Uterus (tissue), 4 donors: Measurements from ENCODE around the gene UFD1. TPM values are rescaled to one million over a fixed set of nuclear protein-coding genes. Genes with fewer than 3 reads are reported as not detected.

ENCODE experiments used
- DNase-seq, 2 donors: peaks; one replicate each; pipeline ENCODE4 v3.0.0-alpha.2; 2019 to 2020
- H3K27ac ChIP-seq, 2 donors: fragments of 200-600 bp; sonication (generic); 1 replicate in 1 of 2; 2 replicates in 1 of 2; pipeline ENCODE4 v1.5.1; 2016 to 2018
- H3K27me3 ChIP-seq, 2 donors: fragments of 200-600 bp; sonication (generic); one replicate each; pipeline ENCODE4 v1.5.1; 2018 to 2019; ENCODE audit warnings: control low read depth in 1 of 2
- H3K36me3 ChIP-seq, 2 donors: fragments of 200-600 bp; sonication (generic); one replicate each; pipeline ENCODE4 v1.5.1; 2019; ENCODE audit warnings: control low read depth in 1 of 2
- H3K4me1 ChIP-seq, 2 donors: fragments of 200-600 bp; sonication (generic); one replicate each; pipeline ENCODE4 v1.5.1; 2018 to 2019; ENCODE audit warnings: control low read depth in 1 of 2
- H3K4me3 ChIP-seq, 2 donors: fragments of 200-600 bp; sonication (generic); 1 replicate in 1 of 2; 2 replicates in 1 of 2; pipeline ENCODE4 v1.5.1; 2018 to 2019; ENCODE audit warnings: mild to moderate bottlenecking in 1 of 2
- H3K9me3 ChIP-seq, 2 donors: fragments of 200-600 bp; sonication (generic); one replicate each; pipeline ENCODE4 v1.5.1; 2019; ENCODE audit warnings: control low read depth in 1 of 2
- POLR2A ChIP-seq, 2 donors: fragments of 450-650 bp; IDR thresholded peaks; one replicate each; pipeline ENCODE4 v1.6.1; 2016; ENCODE audit warnings: antibody characterized with exemption in 2 of 2, mild to moderate bottlenecking in 1 of 2, moderate library complexity in 1 of 2
- intact Hi-C: fragments of 100-400 bp; cut with DNase I; formaldehyde crosslinking; loops from one replicate; pipeline ENCODE4 v1.15.1; 2023; ENCODE audit warnings: low total_unique reads
- total RNA-seq, 4 donors: library from RNA; depleted of rRNA in 3 of 4; stranded (reverse); fragments of >200 nt in 3 of 4; gene quantifications; one replicate each; pipeline versions ENCODE4 v1.1.0 to v1.2.4, GENCODE V29; 2014 to 2023
- TF ChIP-seq, protein P1 (sequence below), 4 experiments: fragments of 200-600 bp in 2 of 4; fragments of 450-650 bp in 2 of 4; sonication (generic) in 2 of 4; IDR thresholded peaks; one replicate each; pipeline ENCODE4 v1.5.1; 2016 to 2019; ENCODE audit warnings: antibody characterized with exemption in 4 of 4, mild to moderate bottlenecking in 2 of 4, moderate library complexity in 1 of 4
- donor health status: DM: yes; HTN: yes; CAD: no.

UFD1 gene
- total RNA-seq, 4 donors from 2014 or later = 30.5 to 55.0 (median 45.7) TPM

DNA sequence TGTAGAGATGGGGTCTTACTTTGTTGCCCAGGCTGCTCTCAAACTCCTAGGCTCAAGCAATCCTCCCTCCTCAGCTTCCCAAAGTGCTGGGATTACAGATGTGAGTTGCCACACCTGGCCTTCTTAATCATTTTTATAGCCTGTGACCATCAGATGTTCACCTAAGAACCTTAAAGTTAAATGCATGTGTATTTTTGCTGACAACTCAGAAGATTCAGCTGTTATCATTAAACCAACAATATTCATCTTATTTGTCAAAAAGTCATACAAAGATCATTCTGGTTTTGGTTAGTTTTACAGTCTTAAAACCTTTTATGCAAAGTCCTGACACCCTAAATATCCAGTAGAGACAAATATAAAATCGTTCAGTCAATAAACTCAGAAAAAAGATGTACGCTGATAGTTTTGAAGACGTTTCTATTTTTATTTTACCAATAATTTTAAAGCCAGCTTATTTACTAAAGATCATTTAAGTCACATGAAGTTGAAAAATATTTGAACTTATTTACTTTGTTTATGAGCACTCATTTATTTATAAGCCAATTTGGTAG is 23.0 kb upstream of the UFD1 start:
- intact Hi-C loops = no loop called here
- no peak overlapping the region for H3K27ac ChIP-seq
- TF ChIP-seq, protein P1, sequence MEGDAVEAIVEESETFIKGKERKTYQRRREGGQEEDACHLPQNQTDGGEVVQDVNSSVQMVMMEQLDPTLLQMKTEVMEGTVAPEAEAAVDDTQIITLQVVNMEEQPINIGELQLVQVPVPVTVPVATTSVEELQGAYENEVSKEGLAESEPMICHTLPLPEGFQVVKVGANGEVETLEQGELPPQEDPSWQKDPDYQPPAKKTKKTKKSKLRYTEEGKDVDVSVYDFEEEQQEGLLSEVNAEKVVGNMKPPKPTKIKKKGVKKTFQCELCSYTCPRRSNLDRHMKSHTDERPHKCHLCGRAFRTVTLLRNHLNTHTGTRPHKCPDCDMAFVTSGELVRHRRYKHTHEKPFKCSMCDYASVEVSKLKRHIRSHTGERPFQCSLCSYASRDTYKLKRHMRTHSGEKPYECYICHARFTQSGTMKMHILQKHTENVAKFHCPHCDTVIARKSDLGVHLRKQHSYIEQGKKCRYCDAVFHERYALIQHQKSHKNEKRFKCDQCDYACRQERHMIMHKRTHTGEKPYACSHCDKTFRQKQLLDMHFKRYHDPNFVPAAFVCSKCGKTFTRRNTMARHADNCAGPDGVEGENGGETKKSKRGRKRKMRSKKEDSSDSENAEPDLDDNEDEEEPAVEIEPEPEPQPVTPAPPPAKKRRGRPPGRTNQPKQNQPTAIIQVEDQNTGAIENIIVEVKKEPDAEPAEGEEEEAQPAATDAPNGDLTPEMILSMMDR (IDR thresholded peaks at IDR 0.05) = no peak
- TF ChIP-seq POLR2A (IDR thresholded peaks at IDR 0.05) = no peak

DNA sequence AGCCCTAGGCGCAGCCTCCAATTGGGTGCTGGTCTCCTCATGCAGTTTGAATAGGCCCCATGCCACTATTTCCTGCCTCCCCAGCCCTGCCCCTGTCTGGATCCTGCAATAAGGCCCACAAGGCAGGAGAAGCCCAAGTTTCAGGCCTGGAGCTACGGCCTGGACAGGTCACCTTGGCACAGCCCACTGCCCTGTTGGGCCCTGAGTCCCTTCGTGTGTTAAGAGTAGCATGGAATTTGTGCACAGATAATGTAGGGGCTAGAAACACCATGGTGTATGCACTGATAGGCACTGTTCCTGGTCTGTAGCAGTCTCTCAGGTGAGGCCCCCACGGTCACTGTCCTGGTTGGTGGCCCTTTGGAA is 20.9 kb upstream of the UFD1 start:
- no peaks in the 10 kb centered on the region for H3K9me3 ChIP-seq
- intact Hi-C loops = no loop called here
- no peak for DNase-seq
- no peaks in the 10 kb centered on the region for H3K36me3 ChIP-seq
- no peak overlapping the region for H3K4me3 ChIP-seq
- no peaks in the 10 kb centered on the region for H3K4me1 ChIP-seq
- H3K27ac ChIP-seq = no peak overlapping the region
- H3K27me3 ChIP-seq = no peaks in the 10 kb centered on the region
- TF ChIP-seq POLR2A (IDR thresholded peaks at IDR 0.05) = no peak
- TF ChIP-seq, protein P1 (IDR thresholded peaks at IDR 0.05) = no peak

More for the DNA sequence above, 23.0 kb upstream of the UFD1 start:
- H3K36me3 ChIP-seq = no peaks in the 10 kb centered on the region
- no peaks in the 10 kb centered on the region for H3K9me3 ChIP-seq
- no peaks in the 10 kb centered on the region for H3K27me3 ChIP-seq
- H3K4me3 ChIP-seq = no peak overlapping the region
- no peak for DNase-seq
- no peaks in the 10 kb centered on the region for H3K4me1 ChIP-seq

DNA sequence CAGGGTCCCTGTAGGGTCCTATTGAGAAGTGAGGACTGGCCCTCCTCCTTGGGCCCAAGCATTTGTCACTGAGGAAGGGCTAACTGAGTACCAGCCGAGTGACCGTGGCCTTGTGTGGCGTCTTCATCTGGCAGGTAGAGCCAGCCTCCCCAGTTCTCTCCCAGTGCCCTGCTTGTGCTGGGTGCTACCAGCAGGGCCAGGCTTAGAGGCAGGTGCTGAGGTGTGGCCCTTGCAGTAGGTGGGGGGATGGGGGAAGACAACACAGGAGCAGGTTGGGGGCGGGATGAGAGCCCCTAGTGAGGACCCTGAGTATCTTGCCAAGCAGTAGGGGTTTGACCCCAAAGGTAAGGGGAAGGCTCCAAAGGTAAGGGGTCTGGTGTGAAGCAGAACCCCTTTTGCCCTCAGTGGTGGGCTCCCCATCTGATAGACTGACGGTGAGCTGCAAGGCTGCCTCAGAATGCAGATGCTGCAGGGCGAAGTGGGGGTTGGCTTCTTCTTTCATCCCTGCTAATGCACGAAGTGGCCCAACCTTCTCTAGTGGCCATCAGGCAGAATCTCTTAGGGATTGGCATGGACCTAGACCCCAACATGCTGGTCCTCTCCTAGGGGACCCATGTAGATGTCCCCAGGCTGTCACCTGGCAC is 20.4 kb upstream of the UFD1 start:
- intact Hi-C loops = no loop called here
- TF ChIP-seq, protein P1 (IDR thresholded peaks at IDR 0.05) = no peak
- TF ChIP-seq POLR2A (IDR thresholded peaks at IDR 0.05) = no peak
- H3K9me3 ChIP-seq = no peaks in the 10 kb centered on the region
- H3K4me1 ChIP-seq = no peaks in the 10 kb centered on the region
- no peak overlapping the region for H3K4me3 ChIP-seq
- DNase-seq = no peak
- H3K27me3 ChIP-seq = no peaks in the 10 kb centered on the region
- no peaks in the 10 kb centered on the region for H3K36me3 ChIP-seq
- H3K27ac ChIP-seq = no peak overlapping the region

DNA sequence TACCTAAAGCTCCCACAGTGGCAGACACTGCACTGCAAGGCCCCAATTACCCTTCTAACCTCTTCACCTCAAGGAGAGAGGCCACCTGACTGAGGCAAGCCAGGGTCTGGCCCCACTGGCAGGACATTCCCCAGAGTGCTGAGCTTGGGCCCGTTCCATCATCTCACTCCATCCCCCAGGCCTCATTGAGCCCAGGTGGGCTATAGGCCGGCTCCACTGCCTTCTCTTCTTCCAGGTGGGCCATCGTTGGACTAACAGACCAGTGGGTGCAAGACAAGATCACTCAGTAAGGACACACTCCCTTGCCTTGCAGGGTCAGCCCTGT is 19.8 kb upstream of the UFD1 start:
- no peaks in the 10 kb centered on the region for H3K36me3 ChIP-seq
- DNase-seq = no peak
- H3K27me3 ChIP-seq = no peaks in the 10 kb centered on the region
- TF ChIP-seq, protein P1 (IDR thresholded peaks at IDR 0.05) = no peak
- no peak for TF ChIP-seq POLR2A (IDR thresholded peaks at IDR 0.05)
- H3K4me3 ChIP-seq = no peak overlapping the region
- H3K9me3 ChIP-seq = no peaks in the 10 kb centered on the region
- intact Hi-C loops = no loop called here
- no peaks in the 10 kb centered on the region for H3K4me1 ChIP-seq
- no peak overlapping the region for H3K27ac ChIP-seq

DNA sequence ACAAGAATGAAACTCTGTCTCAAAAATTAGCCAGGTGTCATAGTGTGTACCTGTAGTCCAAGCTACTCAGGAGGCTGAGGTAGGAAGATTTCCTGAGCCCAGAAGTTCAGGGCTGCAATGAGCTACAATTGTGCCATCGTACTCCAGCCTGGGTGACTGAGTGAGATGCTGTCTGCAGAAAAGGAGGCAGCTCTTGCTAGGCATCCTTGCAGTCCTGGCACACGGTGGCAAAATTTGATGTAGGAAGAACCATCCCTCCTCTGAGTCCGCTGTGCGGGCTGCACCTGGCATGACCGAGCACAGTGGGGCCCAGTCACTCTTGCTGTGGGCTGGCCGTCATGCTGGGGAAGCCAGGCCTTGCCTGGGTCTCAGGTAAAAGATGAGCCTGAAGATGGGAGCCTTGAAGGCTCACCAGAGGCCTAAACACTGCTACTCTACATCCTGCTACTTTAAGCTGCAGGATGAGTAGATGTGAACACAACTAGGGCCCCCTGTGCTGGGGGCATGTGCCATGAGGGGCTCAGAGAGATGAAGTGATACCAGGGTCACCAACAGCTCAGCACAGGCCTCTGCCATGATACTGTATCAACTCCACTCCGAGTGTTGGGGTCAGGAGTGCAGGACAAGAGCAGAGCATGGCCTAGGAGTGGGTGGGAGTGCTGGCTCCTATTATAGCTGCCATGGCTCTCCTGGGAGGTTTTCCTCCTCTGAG is 19.3 kb upstream of the UFD1 start:
- Histone ChIP-seq H3K9me3 (no peaks in the 10 kb centered on the region), H3K36me3 (no peaks in the 10 kb centered on the region), H3K27me3 (no peaks in the 10 kb centered on the region), H3K4me1 (no peaks in the 10 kb centered on the region), H3K27ac (no peak overlapping the region), H3K4me3 (no peak overlapping the region)
- no peak for DNase-seq
- intact Hi-C loops = no loop called here
- TF ChIP-seq, protein P1 (IDR thresholded peaks at IDR 0.05) = no peak
- TF ChIP-seq POLR2A (IDR thresholded peaks at IDR 0.05) = no peak
